H1 (cell line): ENCODE data around the gene MPLKIP. TPM values are rescaled to one million over a fixed set of nuclear protein-coding genes. Genes with fewer than 3 reads are reported as not detected.

Source experiments
- RXRA ChIP-seq: IDR thresholded peaks from 2 replicates; pipeline ENCODE4 v1.6.1; 2011; ENCODE audit warnings: low read depth, mild to moderate bottlenecking, low read length, moderate library complexity; ENCODE audit not compliant: insufficient read depth
- polyA plus RNA-seq, 7 experiments: library from polyadenylated mRNA; depleted of rRNA in 3 of 7; stranded (reverse) in 5 of 7; unstranded in 2 of 7; fragments of >200 nt in 5 of 7; fragments of 200-250 nt in 2 of 7; gene quantifications; 1 replicate in 5 of 7; 2 replicates in 1 of 7; 4 replicates in 1 of 7; pipeline versions ENCODE4 v1.2.1 to v1.2.3, GENCODE V29; 2011 to 2013; ENCODE audit warnings: missing spikeins in 2 of 7, mixed read lengths in 2 of 7
- total RNA-seq: library from RNA; stranded (reverse); fragmentation: NEBNext Ultra II Directional; extraction: Animal tissue kit (Norgen Biotek cat#: 25700); gene quantifications from 2 replicates; pipeline ENCODE4 v1.2.1, GENCODE V29; 2021
- TF ChIP-seq, protein P1 (sequence below): fragments of 300-600 bp; sonication (generic); IDR thresholded peaks from 2 replicates; pipeline ENCODE4 v1.7.1; 2012; ENCODE audit warnings: low read length, moderate library complexity, mild to moderate bottlenecking, inconsistent platforms; ENCODE audit not compliant: insufficient replicate concordance

MPLKIP gene
- total and polyA plus RNA-seq, 2 of the 8 experiments (the other 6 are each of a cell fraction or from before 2014, with no cell fraction given) = 57.2 to 73.4 TPM

DNA sequence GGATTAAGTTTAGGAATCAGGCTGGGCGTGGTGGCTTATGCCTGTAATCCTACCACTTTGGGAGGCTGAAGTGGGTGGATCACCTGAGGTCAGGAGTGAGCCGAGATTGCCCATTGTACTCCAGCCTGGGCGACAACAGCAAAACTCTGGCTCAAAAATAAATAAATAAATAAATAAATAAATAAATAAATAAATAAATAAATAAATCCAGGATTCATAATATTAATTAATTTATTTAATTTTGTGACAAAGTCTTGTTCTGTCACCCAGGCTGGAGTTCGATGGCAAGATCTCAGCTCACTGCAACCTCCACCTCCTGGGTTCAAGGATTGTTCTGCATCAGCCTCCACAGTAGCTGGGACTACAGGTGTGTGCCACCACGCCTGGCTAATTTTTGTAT lies 4.6 kb upstream of the MPLKIP start (continued):
- TF ChIP-seq, protein P1, sequence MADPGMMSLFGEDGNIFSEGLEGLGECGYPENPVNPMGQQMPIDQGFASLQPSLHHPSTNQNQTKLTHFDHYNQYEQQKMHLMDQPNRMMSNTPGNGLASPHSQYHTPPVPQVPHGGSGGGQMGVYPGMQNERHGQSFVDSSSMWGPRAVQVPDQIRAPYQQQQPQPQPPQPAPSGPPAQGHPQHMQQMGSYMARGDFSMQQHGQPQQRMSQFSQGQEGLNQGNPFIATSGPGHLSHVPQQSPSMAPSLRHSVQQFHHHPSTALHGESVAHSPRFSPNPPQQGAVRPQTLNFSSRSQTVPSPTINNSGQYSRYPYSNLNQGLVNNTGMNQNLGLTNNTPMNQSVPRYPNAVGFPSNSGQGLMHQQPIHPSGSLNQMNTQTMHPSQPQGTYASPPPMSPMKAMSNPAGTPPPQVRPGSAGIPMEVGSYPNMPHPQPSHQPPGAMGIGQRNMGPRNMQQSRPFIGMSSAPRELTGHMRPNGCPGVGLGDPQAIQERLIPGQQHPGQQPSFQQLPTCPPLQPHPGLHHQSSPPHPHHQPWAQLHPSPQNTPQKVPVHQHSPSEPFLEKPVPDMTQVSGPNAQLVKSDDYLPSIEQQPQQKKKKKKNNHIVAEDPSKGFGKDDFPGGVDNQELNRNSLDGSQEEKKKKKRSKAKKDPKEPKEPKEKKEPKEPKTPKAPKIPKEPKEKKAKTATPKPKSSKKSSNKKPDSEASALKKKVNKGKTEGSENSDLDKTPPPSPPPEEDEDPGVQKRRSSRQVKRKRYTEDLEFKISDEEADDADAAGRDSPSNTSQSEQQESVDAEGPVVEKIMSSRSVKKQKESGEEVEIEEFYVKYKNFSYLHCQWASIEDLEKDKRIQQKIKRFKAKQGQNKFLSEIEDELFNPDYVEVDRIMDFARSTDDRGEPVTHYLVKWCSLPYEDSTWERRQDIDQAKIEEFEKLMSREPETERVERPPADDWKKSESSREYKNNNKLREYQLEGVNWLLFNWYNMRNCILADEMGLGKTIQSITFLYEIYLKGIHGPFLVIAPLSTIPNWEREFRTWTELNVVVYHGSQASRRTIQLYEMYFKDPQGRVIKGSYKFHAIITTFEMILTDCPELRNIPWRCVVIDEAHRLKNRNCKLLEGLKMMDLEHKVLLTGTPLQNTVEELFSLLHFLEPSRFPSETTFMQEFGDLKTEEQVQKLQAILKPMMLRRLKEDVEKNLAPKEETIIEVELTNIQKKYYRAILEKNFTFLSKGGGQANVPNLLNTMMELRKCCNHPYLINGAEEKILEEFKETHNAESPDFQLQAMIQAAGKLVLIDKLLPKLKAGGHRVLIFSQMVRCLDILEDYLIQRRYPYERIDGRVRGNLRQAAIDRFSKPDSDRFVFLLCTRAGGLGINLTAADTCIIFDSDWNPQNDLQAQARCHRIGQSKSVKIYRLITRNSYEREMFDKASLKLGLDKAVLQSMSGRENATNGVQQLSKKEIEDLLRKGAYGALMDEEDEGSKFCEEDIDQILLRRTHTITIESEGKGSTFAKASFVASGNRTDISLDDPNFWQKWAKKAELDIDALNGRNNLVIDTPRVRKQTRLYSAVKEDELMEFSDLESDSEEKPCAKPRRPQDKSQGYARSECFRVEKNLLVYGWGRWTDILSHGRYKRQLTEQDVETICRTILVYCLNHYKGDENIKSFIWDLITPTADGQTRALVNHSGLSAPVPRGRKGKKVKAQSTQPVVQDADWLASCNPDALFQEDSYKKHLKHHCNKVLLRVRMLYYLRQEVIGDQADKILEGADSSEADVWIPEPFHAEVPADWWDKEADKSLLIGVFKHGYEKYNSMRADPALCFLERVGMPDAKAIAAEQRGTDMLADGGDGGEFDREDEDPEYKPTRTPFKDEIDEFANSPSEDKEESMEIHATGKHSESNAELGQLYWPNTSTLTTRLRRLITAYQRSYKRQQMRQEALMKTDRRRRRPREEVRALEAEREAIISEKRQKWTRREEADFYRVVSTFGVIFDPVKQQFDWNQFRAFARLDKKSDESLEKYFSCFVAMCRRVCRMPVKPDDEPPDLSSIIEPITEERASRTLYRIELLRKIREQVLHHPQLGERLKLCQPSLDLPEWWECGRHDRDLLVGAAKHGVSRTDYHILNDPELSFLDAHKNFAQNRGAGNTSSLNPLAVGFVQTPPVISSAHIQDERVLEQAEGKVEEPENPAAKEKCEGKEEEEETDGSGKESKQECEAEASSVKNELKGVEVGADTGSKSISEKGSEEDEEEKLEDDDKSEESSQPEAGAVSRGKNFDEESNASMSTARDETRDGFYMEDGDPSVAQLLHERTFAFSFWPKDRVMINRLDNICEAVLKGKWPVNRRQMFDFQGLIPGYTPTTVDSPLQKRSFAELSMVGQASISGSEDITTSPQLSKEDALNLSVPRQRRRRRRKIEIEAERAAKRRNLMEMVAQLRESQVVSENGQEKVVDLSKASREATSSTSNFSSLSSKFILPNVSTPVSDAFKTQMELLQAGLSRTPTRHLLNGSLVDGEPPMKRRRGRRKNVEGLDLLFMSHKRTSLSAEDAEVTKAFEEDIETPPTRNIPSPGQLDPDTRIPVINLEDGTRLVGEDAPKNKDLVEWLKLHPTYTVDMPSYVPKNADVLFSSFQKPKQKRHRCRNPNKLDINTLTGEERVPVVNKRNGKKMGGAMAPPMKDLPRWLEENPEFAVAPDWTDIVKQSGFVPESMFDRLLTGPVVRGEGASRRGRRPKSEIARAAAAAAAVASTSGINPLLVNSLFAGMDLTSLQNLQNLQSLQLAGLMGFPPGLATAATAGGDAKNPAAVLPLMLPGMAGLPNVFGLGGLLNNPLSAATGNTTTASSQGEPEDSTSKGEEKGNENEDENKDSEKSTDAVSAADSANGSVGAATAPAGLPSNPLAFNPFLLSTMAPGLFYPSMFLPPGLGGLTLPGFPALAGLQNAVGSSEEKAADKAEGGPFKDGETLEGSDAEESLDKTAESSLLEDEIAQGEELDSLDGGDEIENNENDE = no peak
- TF ChIP-seq RXRA = no peak
